ENCODE results near the gene IL25. TPM values are rescaled to one million over a fixed set of nuclear protein-coding genes. Genes with fewer than 3 reads are reported as not detected.
"Not testable (repeated sequence)": the region's sequence is repeated elsewhere in the genome, so short reads cannot be mapped to it uniquely, and the experiment has no call there.

IL25 gene
- total RNA-seq, 1 experiment from 2014 or later: not detected

DNA sequence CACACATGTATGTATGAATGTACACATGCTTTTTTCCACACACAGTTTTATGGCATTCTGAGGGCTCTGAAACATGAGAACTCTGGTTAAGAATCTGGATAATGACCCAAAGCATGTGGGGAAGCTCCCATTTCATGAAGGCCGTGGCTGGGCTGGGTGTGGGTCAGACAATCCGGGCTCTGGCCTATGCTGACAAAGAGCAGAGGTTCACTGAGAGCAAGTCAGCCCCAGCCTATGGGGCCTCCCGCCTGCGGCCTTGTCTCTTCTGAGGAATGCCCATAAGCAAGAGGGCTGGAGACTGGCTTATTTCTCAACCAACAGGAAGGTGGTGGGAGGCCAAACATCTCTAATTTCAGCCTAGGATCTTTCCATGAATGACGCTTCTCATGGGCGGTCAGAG lies 27.0 kb downstream of the IL25 start:
- Histone ChIP-seq H3K79me2 (ENCODE audit: low read depth) (no peaks in the 10 kb centered on the region), H3K4me1 (replicated peaks; ENCODE audit: insufficient read depth) (no peaks in the 10 kb centered on the region), H3K9me2 (ENCODE audit: insufficient read depth) (no peaks in the 10 kb centered on the region), H3K4me3 (no peak overlapping the region), H3K36me3 (ENCODE audit: low read depth) (no peaks in the 10 kb centered on the region), H3K27me3 (ENCODE audit: insufficient read depth, low read depth) (peaks cover 90% of the 10 kb centered on the region), H3K9me3 (ENCODE audit: insufficient read depth, low read depth) (no peaks in the 10 kb centered on the region), H3F3A (ENCODE audit: insufficient read depth, low read depth) (no peaks in the 10 kb centered on the region), H2AFZ (no peak overlapping the region), H4K20me1 (ENCODE audit: insufficient read depth) (no peaks in the 10 kb centered on the region), H3K27ac (no peak overlapping the region), H3K4me2 (no peak overlapping the region)
- intact Hi-C loops (cut with micrococcal nuclease; ENCODE audit: unreplicated experiment): no loop called here
- ChIA-PET POLR2A (ENCODE audit: unreplicated experiment) (no interaction called here), CTCF (no interaction called here)
- no TSS peak for BruUV-seq (replicated peaks)
- DNase-seq: no peak
- TF ChIP-seq, protein P1, sequence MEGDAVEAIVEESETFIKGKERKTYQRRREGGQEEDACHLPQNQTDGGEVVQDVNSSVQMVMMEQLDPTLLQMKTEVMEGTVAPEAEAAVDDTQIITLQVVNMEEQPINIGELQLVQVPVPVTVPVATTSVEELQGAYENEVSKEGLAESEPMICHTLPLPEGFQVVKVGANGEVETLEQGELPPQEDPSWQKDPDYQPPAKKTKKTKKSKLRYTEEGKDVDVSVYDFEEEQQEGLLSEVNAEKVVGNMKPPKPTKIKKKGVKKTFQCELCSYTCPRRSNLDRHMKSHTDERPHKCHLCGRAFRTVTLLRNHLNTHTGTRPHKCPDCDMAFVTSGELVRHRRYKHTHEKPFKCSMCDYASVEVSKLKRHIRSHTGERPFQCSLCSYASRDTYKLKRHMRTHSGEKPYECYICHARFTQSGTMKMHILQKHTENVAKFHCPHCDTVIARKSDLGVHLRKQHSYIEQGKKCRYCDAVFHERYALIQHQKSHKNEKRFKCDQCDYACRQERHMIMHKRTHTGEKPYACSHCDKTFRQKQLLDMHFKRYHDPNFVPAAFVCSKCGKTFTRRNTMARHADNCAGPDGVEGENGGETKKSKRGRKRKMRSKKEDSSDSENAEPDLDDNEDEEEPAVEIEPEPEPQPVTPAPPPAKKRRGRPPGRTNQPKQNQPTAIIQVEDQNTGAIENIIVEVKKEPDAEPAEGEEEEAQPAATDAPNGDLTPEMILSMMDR (conservative IDR thresholded peaks at IDR 0.05): no peak
- no peak for TF ChIP-seq EZH2 (IDR thresholded peaks at IDR 0.05; ENCODE audit: low read depth)

DNA sequence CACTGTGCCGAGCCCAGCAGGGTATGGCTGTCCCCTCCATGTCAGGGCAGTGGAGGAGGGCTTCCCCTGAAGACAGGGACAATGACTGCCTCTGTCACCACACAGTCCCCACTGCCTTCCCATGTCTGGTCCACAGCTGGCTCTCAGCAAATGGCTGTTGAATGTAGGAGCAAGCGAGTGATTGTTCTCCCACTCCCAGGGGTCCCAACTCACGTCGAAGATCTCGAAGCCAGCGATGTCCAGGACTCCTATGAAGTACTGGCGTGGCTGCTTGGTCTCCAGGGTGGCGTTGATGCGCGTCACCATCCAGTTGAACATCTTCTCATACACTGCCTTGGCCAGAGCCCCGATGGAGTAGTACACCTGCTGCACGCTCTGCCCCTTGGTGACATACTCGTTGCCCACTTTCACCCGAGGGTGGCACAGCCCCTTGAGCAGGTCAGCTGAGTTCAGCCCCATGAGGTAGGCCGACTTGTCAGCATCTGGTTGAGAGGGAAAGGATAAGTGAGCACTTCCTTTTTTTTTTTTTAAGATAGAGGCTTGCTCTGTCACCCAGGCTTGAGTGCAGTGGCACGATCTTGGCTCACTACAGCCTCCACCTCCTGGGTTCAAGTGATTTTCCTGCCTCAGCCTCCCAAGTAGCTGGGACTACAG lies 28.0 kb downstream of the IL25 start:
- H3K27me3 ChIP-seq (ENCODE audit: insufficient read depth, low read depth): peaks cover 92% of the 10 kb centered on the region

DNA sequence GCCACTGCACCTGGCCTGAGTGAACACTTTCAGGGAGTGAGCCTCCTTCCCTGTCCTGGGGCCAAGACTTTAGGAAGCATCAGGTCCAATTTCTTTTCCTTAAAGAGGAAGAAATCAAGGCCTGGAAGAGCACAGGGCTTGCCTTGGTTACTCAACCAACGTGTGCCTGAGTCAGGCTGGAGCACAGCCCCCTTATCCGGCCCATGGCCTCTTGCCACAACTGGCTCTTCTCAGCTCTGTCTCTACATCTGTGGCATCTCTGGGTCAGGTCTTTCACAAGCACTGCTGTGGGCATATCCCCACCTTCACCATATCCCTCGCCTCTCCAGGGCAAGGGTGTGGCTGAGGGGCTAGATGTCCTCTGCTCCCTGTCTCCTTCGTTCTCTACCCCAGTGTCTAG lies 28.7 kb downstream of the IL25 start:
- Histone ChIP-seq H3K27ac (no peak overlapping the region), H3K36me3 (ENCODE audit: low read depth) (no peaks in the 10 kb centered on the region), H3K4me2 (no peak overlapping the region), H3K9me3 (ENCODE audit: insufficient read depth, low read depth) (no peaks in the 10 kb centered on the region), H3K9me2 (ENCODE audit: insufficient read depth) (no peaks in the 10 kb centered on the region), H3F3A (ENCODE audit: insufficient read depth, low read depth) (no peaks in the 10 kb centered on the region), H2AFZ (no peak overlapping the region), H4K20me1 (ENCODE audit: insufficient read depth) (no peaks in the 10 kb centered on the region), H3K79me2 (ENCODE audit: low read depth) (no peaks in the 10 kb centered on the region), H3K4me3 (no peak overlapping the region), H3K27me3 (ENCODE audit: insufficient read depth, low read depth) (peaks cover 92% of the 10 kb centered on the region), H3K4me1 (replicated peaks; ENCODE audit: insufficient read depth) (no peaks in the 10 kb centered on the region)
- TF ChIP-seq, protein P1 (conservative IDR thresholded peaks at IDR 0.05): no peak
- TF ChIP-seq EZH2 (IDR thresholded peaks at IDR 0.05; ENCODE audit: low read depth): no peak
- BruUV-seq (replicated peaks): no TSS peak
- intact Hi-C loops (cut with micrococcal nuclease; ENCODE audit: unreplicated experiment): no loop called here
- ChIA-PET CTCF (no interaction called here), POLR2A (ENCODE audit: unreplicated experiment) (no interaction called here)
- DNase-seq: no peak

More for the DNA sequence above, 28.0 kb downstream of the IL25 start:
- H4K20me1 ChIP-seq (ENCODE audit: insufficient read depth); BruUV-seq (replicated peaks); H3K36me3 ChIP-seq (ENCODE audit: low read depth); intact Hi-C loops (cut with micrococcal nuclease; ENCODE audit: unreplicated experiment); H3K27ac ChIP-seq; CTCF ChIA-PET; H3K4me2 ChIP-seq; DNase-seq; H2AFZ ChIP-seq; H3K79me2 ChIP-seq (ENCODE audit: low read depth); H3K9me3 ChIP-seq (ENCODE audit: insufficient read depth, low read depth); H3K4me3 ChIP-seq; H3K4me1 ChIP-seq (replicated peaks; ENCODE audit: insufficient read depth); H3F3A ChIP-seq (ENCODE audit: insufficient read depth, low read depth); H3K9me2 ChIP-seq (ENCODE audit: insufficient read depth); POLR2A ChIA-PET (ENCODE audit: unreplicated experiment): not testable (repeated sequence)
